ENCODE results near the gene LTB4R2.
A peak's percentile ranks its signal among the peaks of the same experiment; 100 is the strongest.

The LTB4R2 gene

DNA sequence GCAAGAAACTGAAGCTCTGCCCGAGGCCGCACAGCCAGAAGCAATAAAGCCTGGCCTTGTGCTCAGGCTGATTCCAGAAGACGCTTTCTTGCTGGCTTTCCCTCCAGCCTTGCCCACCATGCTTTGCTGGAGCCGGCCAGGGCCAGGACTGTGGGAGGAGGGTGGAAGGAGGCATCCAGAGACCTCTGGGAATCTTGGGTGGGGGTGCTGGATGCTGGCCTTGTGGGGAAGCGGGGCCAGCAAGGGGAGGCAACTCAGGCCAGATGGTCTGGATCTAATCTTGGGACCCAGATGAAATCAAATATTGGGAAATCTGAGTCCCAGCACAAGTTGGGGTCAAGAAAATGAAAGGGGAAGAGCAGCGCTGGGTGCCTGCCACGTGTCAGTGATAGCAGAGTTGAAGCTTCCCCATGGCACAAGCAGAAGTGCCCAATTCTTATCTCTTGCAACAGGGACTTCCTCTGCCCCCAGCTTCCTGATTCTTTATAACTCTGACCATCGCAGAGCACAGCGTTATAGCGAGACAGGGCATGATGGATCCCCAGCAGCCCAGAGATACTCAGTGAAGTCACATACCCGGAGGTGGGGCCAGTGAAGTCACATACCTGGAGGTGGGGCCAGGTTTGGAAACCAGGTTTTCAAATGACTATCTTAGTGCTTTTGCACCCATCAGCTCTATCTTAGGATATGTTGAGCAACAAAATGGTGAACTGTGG lies 32.2 kb upstream of the LTB4R2 start:
- DNase-seq, result no peak

DNA sequence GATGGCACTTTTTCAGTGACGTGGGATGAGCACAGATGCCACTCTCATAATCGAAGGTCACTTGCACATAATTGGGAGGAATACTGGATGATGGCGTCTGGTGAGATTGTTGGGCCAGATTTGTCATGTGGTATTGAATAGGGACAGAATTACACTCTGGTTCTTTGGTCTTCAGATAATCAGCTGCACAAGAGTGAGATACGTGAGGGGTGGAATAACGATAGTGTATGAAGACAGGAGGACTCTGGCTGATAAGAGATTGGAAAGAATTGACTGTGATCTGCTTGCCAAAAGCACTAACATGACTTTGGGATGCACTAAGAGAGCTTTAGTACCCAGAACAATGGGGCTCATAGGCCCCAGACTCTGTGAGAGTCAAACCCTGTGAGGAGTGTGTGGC lies 31.5 kb upstream of the LTB4R2 start:
- no peak for DNase-seq

DNA sequence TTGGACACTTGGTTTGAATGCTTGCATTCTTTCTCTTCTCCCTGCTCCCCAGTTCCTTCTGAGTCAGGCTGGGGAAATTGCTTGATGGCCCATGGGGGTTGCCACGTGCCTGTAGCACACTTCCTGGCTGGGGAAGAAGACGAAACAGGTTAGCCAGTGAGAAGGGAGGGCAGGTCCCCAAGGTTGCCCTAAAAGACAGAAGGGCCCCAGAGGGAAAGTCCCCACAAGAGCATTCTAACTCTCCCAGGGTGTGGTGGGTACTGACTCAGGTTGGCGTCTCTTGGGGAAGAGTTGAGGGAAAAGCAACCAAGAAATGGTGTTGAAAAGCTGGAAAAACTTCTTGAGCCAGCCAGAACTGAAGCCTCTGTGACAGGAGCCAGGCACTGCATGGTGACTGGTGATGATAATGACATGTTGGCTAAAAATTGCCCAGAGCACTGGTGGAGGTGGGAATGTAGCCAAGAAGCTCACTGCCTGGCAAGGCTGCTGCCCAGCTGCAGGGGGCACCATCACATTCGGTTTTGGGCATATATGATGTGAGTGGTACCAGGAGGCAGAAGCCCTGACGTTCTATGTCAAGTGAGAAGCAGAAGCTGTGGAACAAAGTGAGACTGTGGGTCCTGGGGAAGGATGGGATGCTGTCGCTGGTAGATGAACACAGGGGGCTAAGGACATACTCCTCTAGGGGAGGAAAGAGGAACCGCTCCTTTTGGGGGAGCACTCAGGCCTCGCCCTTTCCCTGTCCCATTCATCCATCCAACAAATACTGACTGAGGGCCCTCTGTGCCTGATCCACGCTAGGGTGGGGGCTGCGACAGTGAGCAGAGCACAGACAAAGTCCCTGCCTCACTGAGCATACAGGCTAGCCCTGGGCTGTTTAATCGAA lies 30.4 kb upstream of the LTB4R2 start:
- DNase-seq, result no peak

DNA sequence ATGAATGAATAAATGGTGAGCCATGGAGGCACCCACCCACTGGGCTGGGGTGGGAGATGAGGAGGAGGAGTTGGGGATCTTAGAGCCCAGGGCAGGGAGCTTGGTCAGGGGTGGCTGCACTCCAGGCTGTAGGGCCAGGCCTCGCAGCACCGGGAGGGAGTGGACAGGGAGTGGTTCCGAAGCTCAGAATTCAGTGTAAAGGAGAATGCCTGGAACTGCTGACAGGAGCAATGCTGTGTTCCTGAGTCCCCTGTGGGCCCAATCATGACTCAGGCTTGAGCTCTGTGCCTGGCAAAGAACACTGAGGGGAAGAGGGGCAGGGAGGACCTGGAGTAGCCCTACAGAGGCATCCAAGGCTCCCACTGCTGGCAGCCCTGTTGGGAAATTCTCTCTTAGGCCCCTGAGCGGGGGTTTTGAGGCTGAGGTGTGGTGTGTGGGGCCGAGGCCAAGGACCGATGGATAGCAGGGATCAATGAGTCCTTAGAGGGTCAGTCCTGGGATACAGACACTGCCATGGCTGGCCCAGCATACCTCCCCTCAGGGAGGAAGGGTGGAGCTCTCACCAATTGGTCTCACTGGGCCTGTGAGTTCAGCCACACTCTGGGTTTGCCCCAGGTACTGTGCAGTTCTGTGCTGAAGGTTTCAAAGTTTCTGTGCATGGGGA lies 29.0 kb upstream of the LTB4R2 start:
- DNase-seq, result no peak

DNA sequence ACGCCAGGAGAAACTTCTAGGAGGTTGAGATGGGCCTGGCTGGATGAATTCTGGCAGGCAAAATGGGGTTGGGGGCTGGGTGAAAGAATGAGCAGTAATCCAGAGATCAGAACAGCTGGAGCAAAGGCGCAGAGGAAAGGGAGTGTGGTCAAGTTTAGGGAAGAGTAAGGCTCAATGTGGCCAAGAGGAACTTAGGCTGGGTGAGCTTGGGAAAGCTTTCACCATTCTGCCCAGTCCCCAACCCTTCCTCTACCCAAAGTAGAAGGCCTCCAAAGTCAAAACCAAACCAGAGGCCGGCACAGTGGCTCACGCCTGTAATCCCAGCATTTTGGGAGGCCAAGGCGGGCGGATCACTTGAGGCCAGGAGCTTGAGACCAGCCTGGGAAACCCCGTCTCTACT lies 28.3 kb upstream of the LTB4R2 start:
- DNase-seq, result no peak

DNA sequence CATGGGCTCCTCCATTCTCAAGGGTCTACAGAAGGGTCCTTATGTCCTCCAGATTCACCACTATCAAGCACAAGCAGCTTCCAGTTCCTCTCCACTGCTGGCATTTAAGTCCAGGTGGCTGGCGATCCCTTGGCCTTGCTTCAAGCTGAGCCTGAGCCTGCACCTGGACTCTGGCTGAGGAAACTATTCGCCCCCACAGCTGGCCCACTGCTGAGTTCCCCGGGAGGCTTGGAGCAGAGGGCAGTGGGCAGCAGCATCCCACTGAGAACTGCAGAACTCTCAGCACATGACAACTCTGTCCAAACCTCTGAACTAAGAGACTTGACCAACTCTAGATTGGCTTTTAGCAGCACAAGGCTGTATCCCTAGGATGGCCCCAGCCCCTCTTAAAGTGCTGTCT lies 27.2 kb upstream of the LTB4R2 start:
- no peak for DNase-seq

DNA sequence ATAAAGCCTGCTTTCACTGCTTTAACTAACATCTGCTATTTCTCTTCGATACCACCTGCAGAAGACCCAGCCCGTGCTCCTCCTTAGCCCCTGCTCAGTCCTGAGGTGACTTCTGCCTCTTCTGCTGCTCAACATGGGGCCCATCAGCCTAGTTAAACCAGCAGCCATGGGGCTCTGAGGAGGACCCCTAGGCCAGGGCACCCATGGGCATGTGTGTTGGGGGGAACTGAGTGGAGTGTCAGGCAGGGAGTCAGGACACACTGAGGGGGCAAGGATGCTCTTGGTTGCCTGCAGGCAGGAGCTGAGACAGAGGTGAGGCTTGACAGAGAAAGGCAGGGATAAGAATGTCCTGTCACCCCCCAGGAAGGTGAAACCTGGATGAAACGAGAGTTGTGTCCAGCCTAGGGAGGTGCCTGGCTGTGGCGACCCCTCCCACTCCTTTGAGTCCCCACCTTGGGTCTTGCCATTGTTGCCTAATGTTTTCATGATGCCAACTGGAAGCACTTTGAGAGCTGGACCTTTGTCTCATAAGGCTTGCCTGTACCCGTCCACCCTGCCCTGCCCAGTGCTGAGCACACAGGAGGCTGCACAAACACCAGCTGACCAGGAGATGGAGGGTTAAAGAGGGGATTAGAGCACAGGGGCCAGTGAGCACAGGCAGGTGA lies 26.0 kb upstream of the LTB4R2 start:
- DNase-seq, result no peak

DNA sequence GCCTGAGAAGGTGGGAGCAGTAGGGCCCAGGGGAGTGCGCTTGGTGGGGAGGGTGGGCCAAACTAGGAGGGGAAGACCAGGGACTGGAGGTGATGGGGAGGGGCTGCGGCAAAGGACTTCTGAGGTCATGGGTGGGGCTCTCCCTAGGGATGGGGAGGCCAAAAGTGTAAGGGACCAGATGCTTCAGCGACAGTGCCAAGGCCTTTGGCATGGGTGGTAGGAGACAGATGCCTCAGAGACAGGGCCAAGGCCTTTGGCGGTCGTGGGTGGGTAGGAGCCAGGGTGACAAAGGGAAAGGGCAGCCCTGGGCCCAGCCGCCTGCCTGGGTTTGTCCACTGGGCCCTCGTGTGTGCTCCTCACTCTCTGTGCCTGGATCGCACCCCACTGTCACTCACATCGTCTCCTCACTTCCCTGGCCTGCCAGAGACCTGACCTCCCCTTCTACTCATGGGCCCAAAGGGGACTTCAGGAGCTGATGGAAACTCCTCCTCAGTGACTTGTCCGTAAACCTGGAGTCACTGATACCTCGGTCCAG lies 25.4 kb upstream of the LTB4R2 start:
- no peak for DNase-seq

DNA sequence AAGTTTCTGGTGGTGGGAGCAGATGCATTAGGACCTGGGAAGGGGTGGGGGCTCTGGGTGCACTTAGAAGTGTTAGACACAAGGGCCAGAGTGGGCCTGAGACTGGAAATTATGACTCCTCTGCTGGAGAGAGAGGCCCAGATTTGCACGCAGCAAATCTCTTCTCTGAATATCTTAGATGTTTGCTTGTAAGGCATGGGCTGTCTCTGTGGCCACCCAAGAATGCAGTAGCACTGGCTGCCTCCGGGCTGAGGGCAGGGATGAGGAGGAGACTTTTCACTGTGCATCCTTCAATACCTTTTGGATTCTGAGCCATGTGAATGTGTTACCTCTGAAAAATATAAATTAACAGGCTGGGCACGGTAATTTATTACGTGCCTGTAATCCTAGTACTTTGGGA lies 24.6 kb upstream of the LTB4R2 start:
- no peak for DNase-seq

DNA sequence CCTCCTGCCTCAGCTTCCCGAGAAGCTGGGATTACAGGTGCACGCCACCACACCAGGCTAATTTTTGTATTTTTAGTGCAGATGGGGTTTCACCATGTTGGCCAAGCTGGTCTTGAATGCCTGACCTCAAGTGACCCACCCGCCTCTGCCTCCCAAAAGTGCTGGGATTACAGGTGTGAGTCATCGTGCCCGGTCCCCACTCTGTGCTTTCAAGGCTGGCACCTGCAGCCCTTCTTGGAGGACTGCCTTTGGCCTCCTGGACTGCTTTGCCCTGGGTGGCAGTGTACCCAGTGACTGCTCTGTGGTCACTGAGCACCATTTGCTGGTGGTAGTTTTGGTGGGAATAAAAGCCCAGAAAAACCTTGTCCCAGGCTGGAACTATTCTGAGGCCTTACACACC lies 22.9 kb upstream of the LTB4R2 start:
- DNase-seq, result no peak

DNA sequence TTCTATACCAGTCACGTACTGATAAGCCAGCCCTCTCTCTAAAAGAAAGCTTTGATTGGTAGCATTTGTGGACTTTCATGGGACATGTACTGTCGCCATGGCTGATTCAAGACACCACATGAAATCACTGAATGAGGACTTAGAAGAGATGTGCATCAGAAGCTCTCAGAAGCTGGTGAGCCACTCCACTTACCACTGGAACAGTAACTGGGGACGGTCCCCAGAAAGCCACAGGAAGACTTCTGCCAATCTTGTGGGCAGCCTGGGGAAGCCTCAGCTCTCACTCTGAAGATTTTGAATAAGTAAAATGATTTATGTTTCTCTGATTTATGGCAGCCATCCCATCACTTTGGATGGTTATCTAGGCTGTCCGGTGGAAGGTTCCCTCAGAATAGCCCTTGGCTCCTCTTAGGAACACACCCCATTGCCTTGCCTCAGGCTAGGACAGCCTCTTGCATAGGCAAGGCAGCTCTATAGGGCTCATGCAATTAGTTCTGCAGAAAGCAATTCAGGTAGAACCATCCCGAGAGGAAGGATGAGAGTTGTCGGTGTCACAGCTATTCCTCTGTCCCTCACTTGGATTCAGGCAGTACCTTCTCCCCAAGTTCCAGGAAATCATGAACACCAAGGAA lies 20.2 kb upstream of the LTB4R2 start:
- DNase-seq, result no peak

DNA sequence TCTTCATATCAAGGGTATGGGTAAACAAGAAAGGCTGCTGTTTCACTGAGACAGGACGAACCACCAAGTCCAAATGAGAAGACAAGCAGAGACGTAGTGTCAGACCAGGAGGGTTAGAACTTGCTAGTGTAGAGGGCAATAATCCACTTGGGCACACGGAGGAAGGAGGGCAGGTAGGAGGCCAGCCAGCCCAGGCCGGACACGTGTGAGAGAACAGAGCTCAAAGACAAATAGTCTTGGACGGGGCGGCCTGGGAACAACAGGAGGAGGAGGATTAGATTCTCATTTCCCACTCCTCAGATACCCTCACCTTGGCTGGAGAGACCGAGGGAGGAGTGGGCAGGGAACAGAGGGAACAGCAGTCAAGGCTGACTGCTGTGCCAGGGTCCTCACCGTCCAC lies 19.2 kb upstream of the LTB4R2 start:
- no peak for DNase-seq

DNA sequence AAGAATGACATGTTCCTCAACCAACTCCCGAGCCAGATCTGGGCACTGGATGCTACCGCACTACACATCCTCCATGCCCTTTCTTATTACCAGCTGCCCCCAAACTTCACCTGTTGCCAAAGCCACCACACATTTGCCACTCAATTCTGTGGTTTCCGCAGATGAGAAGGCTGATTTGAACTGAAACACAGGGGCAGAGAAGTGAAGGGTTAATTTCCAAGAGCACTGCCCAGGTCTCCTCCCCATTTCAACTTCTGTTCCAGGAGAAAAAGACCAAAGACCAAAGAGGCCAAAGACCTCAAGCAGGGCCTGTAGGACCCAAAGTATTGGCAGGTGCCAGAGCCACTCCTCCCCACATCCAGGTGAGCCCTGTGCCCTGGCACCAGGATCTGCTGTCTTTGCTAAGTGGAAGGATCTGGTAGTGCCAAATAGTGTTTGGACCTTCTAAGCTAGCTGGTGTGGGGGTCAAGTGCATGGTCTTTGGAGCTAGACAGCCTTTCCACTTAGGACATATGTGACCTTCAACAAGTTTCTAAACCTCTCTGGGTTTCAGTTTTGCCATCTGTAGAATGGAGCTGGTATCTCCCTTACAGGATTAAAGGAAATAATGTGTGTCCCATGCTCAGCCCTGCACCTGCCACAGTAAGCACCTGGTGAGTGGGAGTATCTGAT lies 18.4 kb upstream of the LTB4R2 start:
- DNase-seq, result no peak

DNA sequence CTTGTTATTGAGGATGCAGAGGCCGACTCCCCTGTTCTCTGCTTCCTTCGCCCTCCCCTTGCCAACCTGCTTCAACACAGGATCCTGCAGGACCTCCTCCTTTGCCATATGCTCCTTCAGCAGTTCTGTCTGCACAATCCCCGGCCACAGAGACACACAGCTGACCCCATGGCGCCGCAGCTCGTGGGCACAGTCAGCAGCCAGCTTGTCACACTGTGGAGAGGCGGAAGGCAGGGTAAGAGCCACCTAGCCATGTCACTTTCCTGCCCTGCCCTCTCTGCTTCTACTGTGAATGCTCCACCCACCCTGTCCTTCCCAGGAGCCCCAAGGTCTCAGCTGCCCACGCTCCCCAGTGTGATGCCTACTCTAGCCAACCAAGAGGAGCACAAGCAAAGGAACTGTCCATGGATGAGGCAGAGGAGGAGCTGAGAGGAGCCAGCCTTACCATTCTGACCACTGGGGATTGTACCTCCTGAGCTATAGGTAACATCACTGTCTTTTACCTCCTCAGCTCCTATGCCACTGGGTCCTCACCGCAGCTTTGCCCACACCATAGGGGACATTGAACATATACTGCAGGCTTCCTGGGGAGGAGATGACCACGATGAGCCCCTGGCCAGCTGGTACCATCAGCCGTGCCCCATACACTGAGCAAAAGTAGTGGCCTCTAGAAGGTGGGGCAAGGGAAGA lies 17.7 kb upstream of the LTB4R2 start:
- DNase-seq, result no peak

DNA sequence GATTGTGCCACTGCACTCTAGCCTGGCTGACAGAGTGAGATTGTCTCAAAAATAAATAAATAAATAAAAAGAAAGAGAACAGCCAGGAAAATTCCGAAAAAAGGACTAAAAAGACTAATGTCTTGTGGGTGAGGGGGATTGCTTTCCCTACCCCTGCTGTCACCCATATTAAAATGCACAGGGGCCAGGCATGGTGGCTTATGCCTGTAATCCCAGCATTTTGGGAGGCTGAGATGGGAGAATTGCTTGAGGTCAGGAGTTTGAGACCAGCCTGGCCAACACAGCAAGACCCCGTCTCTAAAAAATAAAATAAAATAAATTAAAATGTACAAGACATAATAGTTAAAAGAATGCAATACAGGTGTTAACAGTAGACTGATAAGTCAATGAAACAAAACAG lies 16.4 kb upstream of the LTB4R2 start:
- no peak for DNase-seq

DNA sequence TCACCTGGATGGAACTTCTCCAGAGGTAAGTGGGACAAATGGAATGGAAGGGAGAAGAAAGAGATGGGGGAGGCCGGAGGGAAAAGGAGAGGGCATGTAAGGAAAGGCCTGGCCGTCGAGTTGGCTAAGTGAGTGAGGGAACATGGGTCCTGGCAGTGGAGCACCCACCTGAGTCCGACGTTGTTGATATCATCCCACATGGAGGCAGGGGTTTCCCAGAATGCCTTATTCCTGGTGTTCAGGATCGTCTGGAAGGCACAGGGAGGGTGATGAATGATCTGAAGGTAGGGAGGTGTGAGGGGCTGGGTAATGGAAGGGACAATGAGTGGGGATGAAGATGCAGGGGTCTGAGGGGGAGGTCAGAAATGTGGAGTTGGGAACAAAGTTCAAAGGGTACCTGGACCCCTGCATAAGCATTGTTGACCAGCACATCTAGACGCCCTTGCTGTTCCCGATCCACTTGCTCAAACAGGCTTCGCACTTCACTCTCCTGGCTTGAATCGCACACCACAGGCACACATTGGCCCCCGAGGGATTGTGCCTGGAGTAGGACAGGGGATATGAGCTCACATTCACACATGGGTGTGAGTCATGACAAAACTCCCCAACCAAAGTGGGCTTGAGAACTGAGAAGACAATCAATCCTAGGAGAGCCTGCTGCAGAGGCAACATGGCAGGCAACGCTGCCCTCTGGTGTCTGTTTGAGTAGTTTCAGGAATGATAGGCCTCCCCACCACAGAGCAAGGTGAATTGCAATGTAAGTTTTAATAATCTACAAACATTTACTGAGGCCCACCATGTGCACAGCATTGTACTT lies 13.4 kb upstream of the LTB4R2 start:
- peak; percentile 93 for DNase-seq

DNA sequence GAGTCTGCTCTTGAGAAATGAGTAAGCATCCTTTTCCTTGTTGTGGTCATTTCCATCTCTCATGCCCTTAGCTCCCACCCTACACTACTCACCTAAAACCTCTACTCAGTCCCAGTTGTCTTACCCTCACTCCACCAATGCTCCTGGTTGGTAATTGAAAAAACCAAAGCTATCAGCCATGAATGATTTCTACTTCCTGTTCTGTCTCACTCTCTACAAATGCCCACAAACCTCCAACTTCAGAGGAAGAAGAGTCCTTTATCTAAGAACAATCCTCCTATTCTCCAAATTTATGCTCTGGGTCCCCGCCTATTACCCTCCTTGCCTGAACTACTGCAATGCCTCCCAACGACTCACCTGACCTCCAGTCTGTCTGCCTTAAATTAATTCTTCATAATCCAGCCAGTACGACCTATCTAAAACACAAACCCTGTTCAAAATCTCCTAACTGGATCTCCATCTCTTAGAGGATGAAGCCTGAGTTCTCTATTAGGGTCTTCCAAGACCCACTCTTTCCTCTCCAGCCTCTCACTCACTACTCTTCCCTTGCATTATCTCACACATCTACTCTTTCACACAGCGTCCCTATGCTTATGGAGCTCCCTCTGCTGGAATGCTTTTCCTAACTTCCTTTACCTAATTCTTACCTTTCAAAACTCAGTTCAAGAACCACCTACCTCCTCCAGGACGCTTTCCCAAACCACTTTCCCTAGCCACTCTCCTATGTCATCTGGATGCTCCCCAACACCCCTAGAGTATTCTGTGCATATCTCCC lies 12.6 kb upstream of the LTB4R2 start:
- peak; percentile 22 for DNase-seq

DNA sequence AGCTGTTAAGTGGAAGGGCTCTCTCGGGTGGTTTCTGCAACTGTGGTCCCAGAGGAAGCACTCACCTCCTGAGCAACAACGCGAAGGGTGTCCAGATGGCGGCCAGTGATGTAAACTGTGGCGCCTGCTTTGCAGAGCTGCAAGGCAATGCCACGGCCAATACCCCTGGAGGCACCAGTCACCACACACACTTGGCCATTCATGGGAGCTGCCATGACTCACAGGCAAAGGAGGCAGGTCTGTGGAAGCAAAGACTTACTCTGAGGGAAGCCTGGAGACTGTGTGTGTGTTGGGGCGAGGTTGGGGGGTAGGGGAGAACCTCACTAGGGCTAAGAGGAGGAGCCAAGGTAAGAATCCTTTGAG lies 11.1 kb upstream of the LTB4R2 start:
- peak; percentile 51 for DNase-seq

All from fibroblast of skin of abdomen (primary cell).